IMR-90 (cell line): ENCODE results near the gene NDST3.

Source experiments
- CEBPB ChIP-seq: IDR thresholded peaks from 2 replicates; pipeline ENCODE4 v1.6.1; 2012; ENCODE audit warnings: low read depth, low read length, improper control_type of control experiment
- CHD1 ChIP-seq: IDR thresholded peaks from 2 replicates; pipeline ENCODE4 v1.6.1; 2012; ENCODE audit warnings: low read depth, low read length, improper control_type of control experiment
- CTCF ChIP-seq: conservative IDR thresholded peaks from 2 replicates; pipeline ENCODE4 v1.5.1; 2012; ENCODE audit warnings: mild to moderate bottlenecking, low read depth, low read length, improper control_type of control experiment
- MAFK ChIP-seq: IDR thresholded peaks from 2 replicates; pipeline ENCODE4 v1.6.1; 2012; ENCODE audit warnings: low read depth, low read length, improper control_type of control experiment
- MAZ ChIP-seq: IDR thresholded peaks from 2 replicates; pipeline ENCODE4 v1.6.1; 2012; ENCODE audit warnings: low read depth, mild to moderate bottlenecking, low read length, improper control_type of control experiment, moderate library complexity, borderline replicate concordance
- MXI1 ChIP-seq: IDR thresholded peaks from 2 replicates; pipeline ENCODE4 v1.6.1; 2012; ENCODE audit warnings: low read depth, mild to moderate bottlenecking, low read length, moderate library complexity, borderline replicate concordance
- NFE2L2 ChIP-seq: fragments of 150-350 bp; IDR thresholded peaks from 2 replicates; pipeline ENCODE4 v1.6.1; 2016; ENCODE audit warnings: low read depth, mild to moderate bottlenecking, low read length
- POLR2A ChIP-seq: IDR thresholded peaks from 2 replicates; pipeline ENCODE4 v1.6.1; 2012; ENCODE audit warnings: mild to moderate bottlenecking, low read depth, low read length
- RAD21 ChIP-seq: IDR thresholded peaks from 2 replicates; pipeline ENCODE4 v1.6.1; 2012; ENCODE audit warnings: low read length, improper control_type of control experiment
- RCOR1 ChIP-seq: IDR thresholded peaks from 2 replicates; pipeline ENCODE4 v1.6.1; 2012; ENCODE audit warnings: mild to moderate bottlenecking, low read length, improper control_type of control experiment; ENCODE audit not compliant: insufficient replicate concordance
- RFX5 ChIP-seq: IDR thresholded peaks from 2 replicates; pipeline ENCODE4 v1.8.0; 2012; ENCODE audit warnings: low read depth, mild to moderate bottlenecking, low read length, moderate library complexity
- SMC3 ChIP-seq: fragments of 150-350 bp; IDR thresholded peaks from 2 replicates; pipeline ENCODE4 v1.6.1; 2016; ENCODE audit warnings: low read depth, mild to moderate bottlenecking, antibody characterized with exemption, low read length, moderate library complexity

GRCh38 chr4:118237531-118237930 is 203.2 kb downstream of the NDST3 start:
- TF ChIP-seq CTCF (no peak), RFX5 (no peak), RAD21 (no peak), MXI1 (no peak), POLR2A (no peak), CHD1 (no peak), SMC3 (no peak), RCOR1 (no peak), MAFK (no peak), CEBPB (no peak), MAZ (no peak), NFE2L2 (no peak)
